Testis (tissue), 2 donors: Measurements from ENCODE around the gene KCNJ15.

Source experiments
- POLR2A ChIP-seq: fragments of 450-650 bp; IDR thresholded peaks from one replicate; pipeline ENCODE4 v1.6.1; 2017; ENCODE audit warnings: antibody characterized with exemption, mild to moderate bottlenecking, moderate library complexity
- TF ChIP-seq, protein P1 (sequence below), 3 experiments: fragments of 450-650 bp in 2 of 3; fragments of 200-600 bp in 1 of 3; sonication (generic) in 1 of 3; IDR thresholded peaks; one replicate each; pipeline ENCODE4 v1.5.1; 2016 to 2019; ENCODE audit warnings: antibody characterized with exemption in 3 of 3, mild to moderate bottlenecking in 2 of 3, moderate library complexity in 1 of 3

DNA sequence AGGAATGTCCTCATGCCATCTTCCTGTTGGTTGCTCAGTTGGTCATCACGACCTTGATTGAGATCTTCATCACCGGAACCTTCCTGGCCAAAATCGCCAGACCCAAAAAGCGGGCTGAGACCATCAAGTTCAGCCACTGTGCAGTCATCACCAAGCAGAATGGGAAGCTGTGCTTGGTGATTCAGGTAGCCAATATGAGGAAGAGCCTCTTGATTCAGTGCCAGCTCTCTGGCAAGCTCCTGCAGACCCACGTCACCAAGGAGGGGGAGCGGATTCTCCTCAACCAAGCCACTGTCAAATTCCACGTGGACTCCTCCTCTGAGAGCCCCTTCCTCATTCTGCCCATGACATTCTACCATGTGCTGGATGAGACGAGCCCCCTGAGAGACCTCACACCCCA, 42.9 kb downstream of the KCNJ15 start:
- TF ChIP-seq, protein P1, sequence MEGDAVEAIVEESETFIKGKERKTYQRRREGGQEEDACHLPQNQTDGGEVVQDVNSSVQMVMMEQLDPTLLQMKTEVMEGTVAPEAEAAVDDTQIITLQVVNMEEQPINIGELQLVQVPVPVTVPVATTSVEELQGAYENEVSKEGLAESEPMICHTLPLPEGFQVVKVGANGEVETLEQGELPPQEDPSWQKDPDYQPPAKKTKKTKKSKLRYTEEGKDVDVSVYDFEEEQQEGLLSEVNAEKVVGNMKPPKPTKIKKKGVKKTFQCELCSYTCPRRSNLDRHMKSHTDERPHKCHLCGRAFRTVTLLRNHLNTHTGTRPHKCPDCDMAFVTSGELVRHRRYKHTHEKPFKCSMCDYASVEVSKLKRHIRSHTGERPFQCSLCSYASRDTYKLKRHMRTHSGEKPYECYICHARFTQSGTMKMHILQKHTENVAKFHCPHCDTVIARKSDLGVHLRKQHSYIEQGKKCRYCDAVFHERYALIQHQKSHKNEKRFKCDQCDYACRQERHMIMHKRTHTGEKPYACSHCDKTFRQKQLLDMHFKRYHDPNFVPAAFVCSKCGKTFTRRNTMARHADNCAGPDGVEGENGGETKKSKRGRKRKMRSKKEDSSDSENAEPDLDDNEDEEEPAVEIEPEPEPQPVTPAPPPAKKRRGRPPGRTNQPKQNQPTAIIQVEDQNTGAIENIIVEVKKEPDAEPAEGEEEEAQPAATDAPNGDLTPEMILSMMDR (IDR thresholded peaks at IDR 0.05) = no peak
- TF ChIP-seq POLR2A = no peak
